Breast epithelium (tissue), 3 donors: ENCODE results near the gene ABHD5.

Experiments used
- CTCF ChIP-seq, 3 donors: fragments of 450-650 bp; IDR thresholded peaks; one replicate each; pipeline ENCODE4 v1.5.1; 2016 to 2017; ENCODE audit warnings: antibody characterized with exemption in 3 of 3, mild to moderate bottlenecking in 3 of 3, moderate library complexity in 3 of 3
- POLR2A ChIP-seq: fragments of 450-650 bp; IDR thresholded peaks from one replicate; pipeline ENCODE4 v1.6.1; 2016; ENCODE audit warnings: antibody characterized with exemption, mild to moderate bottlenecking, moderate library complexity

GRCh38 chr3:43758592-43759225 is 68.0 kb downstream of the ABHD5 start:
- TF ChIP-seq CTCF (IDR thresholded peaks at IDR 0.05), result no peak
- no peak for TF ChIP-seq POLR2A
